K562 (cell line): ENCODE data around the gene CACNA1I. TPM values are rescaled to one million over a fixed set of nuclear protein-coding genes. Genes with fewer than 3 reads are reported as not detected.

Experiments
- ATAC-seq: fragments of 200-7000 bp; cut with Tn5 transposase; 3 replicates; pipeline ENCODE4 v1.9.1; 2020; ENCODE audit warnings: moderate library complexity
- BruUV-seq: library from RNA; stranded (reverse); fragments of 400-500 nt; replicated peaks from 2 replicates; lab custom pipeline; 2021; lab: Mats Ljungman, UMichigan
- CTCF ChIA-PET: fragments of 300-600 bp; formaldehyde crosslinking; extraction: SDS; loops from one replicate; lab custom pipeline; 2021; ENCODE audit warnings: low intra/inter-chr PET ratio; lab: Yijun Ruan, JAX
- POLR2A ChIA-PET: fragments of 300-600, 350-650 bp; sonication (Branson Sonifier 250); formaldehyde crosslinking; extraction: SDS; loops from one replicate; lab custom pipeline; 2021; ENCODE audit warnings: antibody characterized with exemption, inconsistent platforms; lab: Yijun Ruan, JAX
- DNase-seq, 4 experiments: peaks; one replicate each; pipeline versions ENCODE4 v3.0.0 to v3.0.0-alpha.2; 2011 to 2018; ENCODE audit warnings: low spot score in 3 of 4, mixed read lengths in 3 of 4; ENCODE audit errors: extremely low read depth in 1 of 4
- FAIRE-seq: peaks from 2 replicates; lab custom pipeline; 2011; peaks lifted over from hg19 to GRCh38; lab: Jason Lieb, UNC
- H2AFZ ChIP-seq: 2 replicates; pipeline ENCODE4 v1.6.0; 2011; ENCODE audit warnings: low read depth, low read length, control low read depth, inconsistent platforms
- H3K27ac ChIP-seq: fragments of 200-600 bp; 3 replicates; pipeline ENCODE4 v1.8.0; 2011; ENCODE audit warnings: low read depth, mild to moderate bottlenecking, control low read depth, inconsistent platforms, low read length, moderate library complexity, mixed read lengths; ENCODE audit errors: extremely low read depth
- H3K27me3 ChIP-seq, 2 experiments: fragments of 300-600 bp in 1 of 2; 2 replicates in 1 of 2; 3 replicates in 1 of 2; pipeline versions ENCODE4 v1.6.0 to v1.8.0; 2011; ENCODE audit warnings: inconsistent platforms in 2 of 2, low read length in 2 of 2, mild to moderate bottlenecking in 1 of 2, mixed read lengths in 1 of 2, moderate library complexity in 1 of 2; ENCODE audit not compliant: control insufficient read depth in 2 of 2, insufficient read depth in 2 of 2
- H3K36me3 ChIP-seq: fragments of 300-600 bp; 3 replicates; pipeline ENCODE4 v1.8.0; 2011; ENCODE audit warnings: mild to moderate bottlenecking, low read length, inconsistent platforms; ENCODE audit not compliant: control insufficient read depth, insufficient read depth
- H3K4me1 ChIP-seq, 2 experiments: fragments of 200-600 bp in 1 of 2; replicated peaks in 1 of 2; 2 replicates in 1 of 2; 3 replicates in 1 of 2; pipeline versions ENCODE4 v1.5.1 to v1.8.0; 2011; ENCODE audit warnings: inconsistent platforms in 2 of 2, low read length in 2 of 2, mild to moderate bottlenecking in 1 of 2, mixed read lengths in 1 of 2, moderate library complexity in 1 of 2; ENCODE audit not compliant: control insufficient read depth in 2 of 2, insufficient read depth in 2 of 2
- H3K4me2 ChIP-seq: 2 replicates; pipeline ENCODE4 v1.6.1; 2011; ENCODE audit warnings: low read length, control low read depth, inconsistent platforms, mixed read lengths; ENCODE audit not compliant: insufficient read depth
- H3K4me3 ChIP-seq: fragments of 200-600 bp; sonication (generic), shearing (Covaris generic); 2 replicates; pipeline ENCODE4 v1.5.1; 2016; ENCODE audit warnings: control low read depth, inconsistent platforms
- H3K79me2 ChIP-seq: fragments of 200-600 bp; 3 replicates; pipeline ENCODE4 v1.8.0; 2011; ENCODE audit warnings: low read length, inconsistent platforms; ENCODE audit not compliant: control insufficient read depth, insufficient read depth
- H3K9ac ChIP-seq, 2 experiments: 2 replicates each; pipeline versions ENCODE4 v1.6.0 to v1.6.1; 2011; ENCODE audit warnings: low read depth in 2 of 2, low read length in 2 of 2, control low read depth in 1 of 2, inconsistent platforms in 1 of 2, mild to moderate bottlenecking in 1 of 2, mixed read lengths in 1 of 2; ENCODE audit not compliant: insufficient read depth in 1 of 2
- H3K9me1 ChIP-seq: one replicate; pipeline ENCODE4 v1.6.0; 2011; ENCODE audit warnings: inconsistent platforms, mild to moderate bottlenecking, low read length, moderate library complexity; ENCODE audit not compliant: control insufficient read depth, insufficient read depth
- H3K9me3 ChIP-seq: replicated peaks from 2 replicates; pipeline ENCODE4 v1.5.1; 2011; ENCODE audit warnings: low read depth, low read length, inconsistent platforms; ENCODE audit not compliant: control insufficient read depth, insufficient read depth
- H4K20me1 ChIP-seq: replicated peaks from 2 replicates; pipeline ENCODE4 v1.6.1; 2011; ENCODE audit warnings: low read length, inconsistent platforms, mixed read lengths; ENCODE audit not compliant: control insufficient read depth, insufficient read depth
- MITF ChIP-seq: IDR thresholded peaks from 2 replicates; pipeline ENCODE4 v1.6.1; 2014; ENCODE audit warnings: antibody characterized with exemption
- RUNX1 ChIP-seq: sonication (generic); IDR thresholded peaks from 2 replicates; pipeline ENCODE4 v1.6.1; 2016; ENCODE audit warnings: antibody characterized with exemption, low read depth
- SUPT5H ChIP-seq: fragments of 450-650 bp; IDR thresholded peaks from 2 replicates; pipeline ENCODE4 v1.6.1; 2016
- ZKSCAN3 ChIP-seq: fragments of 250-450 bp; sonication (Bioruptor Pico); IDR thresholded peaks from 2 replicates; pipeline ENCODE4 v1.4.0; 2020
- ZNF79 ChIP-seq: fragments of 250-450 bp; sonication (Bioruptor Pico); IDR thresholded peaks from 2 replicates; pipeline ENCODE4 v1.4.0; 2020; ENCODE audit warnings: low read depth, mild to moderate bottlenecking, moderate library complexity
- WGBS: fragments of 100-300 bp; shearing (Covaris generic); methylation state at CpG from one replicate; pipeline ENCODE4 v1.1.6; 2016; ENCODE audit warnings: low coverage, mixed read lengths; ENCODE audit not compliant: insufficient coverage; ENCODE audit errors: missing lambda C conversion rate; 5-methylcytosine and 5-hydroxymethylcytosine counted together
- in situ Hi-C: fragments of 300-500 bp; cut with MboI; formaldehyde crosslinking; loops from 4 replicates; pipeline ENCODE4 v1.15.0; 2018; ENCODE audit warnings: inconsistent platforms, mixed read lengths
- intact Hi-C: fragments of 100-400 bp; cut with micrococcal nuclease; formaldehyde crosslinking; loops from 2 replicates; pipeline ENCODE4 v1.14.2; 2022
- polyA plus RNA-seq, 8 experiments: library from polyadenylated mRNA; depleted of rRNA in 4 of 8; stranded (reverse) in 5 of 8; unstranded in 3 of 8; fragments of >200 nt; fragmentation: Nextera tagmentation in 2 of 8; fragmentation: Illumina TruSeq in 1 of 8; extraction: Ambion mirVana in 2 of 8; extraction: Trizol in 1 of 8; gene quantifications; 2 replicates each; pipeline versions ENCODE4 v1.2.1 to v1.2.3, GENCODE V29; 2011 to 2014; ENCODE audit warnings: inconsistent platforms in 1 of 8, missing spikeins in 1 of 8
- total RNA-seq, 7 experiments: library from RNA; depleted of rRNA in 6 of 7; stranded (reverse); fragments of >200 nt in 6 of 7; fragmentation: Illumina TruSeq in 2 of 7; extraction: Trizol in 2 of 7; gene quantifications; 2 replicates each; pipeline versions ENCODE4 v1.2.1 to v1.2.3, GENCODE V29; 2011 to 2021; ENCODE audit warnings: low replicate concordance in 1 of 7

CACNA1I gene
- total and polyA plus RNA-seq, 9 of the 15 experiments (the other 6 are each of a cell fraction or from before 2014, with no cell fraction given), result 0.01 to 0.79 (median 0.32) TPM; not detected in 1

GRCh38 chr22:39530116-39530515 lies 40.4 kb upstream of the CACNA1I start:
- in situ Hi-C loops, result loop anchor here (5.0 to 10.0 kb wide), 2 partner anchors 368 to 655 kb away; no protein-coding TSS in a partner anchor

More at GRCh38 chr22:39530116-39530515, 40.4 kb upstream of the CACNA1I start:
- no peaks in the 10 kb centered on the region for H3K9me1 ChIP-seq
- no peak overlapping the region; a peak in 1 of 4 replicates for H3K9ac ChIP-seq
- H3K4me3 ChIP-seq, result no peak overlapping the region
- intact Hi-C loops, result loop anchor here (5.0 kb wide), 2 partner anchors 33 to 507 kb away; no protein-coding TSS in a partner anchor
- ATAC-seq (no peak), DNase-seq (no peak), FAIRE-seq (no peak)
- POLR2A ChIA-PET, result interaction anchor here (1.2 to 4.2 kb wide), 4 partner anchors 10 to 218 kb away, joined by 3 to 42 read pairs (median 21); partner anchors contain the start of genes ATF4 and RPL3
- BruUV-seq, result no TSS peak
- TF ChIP-seq RUNX1 (no peak), SUPT5H (no peak), ZKSCAN3 (CRISPR knock-in tag) (no peak), ZNF79 (no peak), MITF (no peak)
- H3K9me3 ChIP-seq, result no peaks in the 10 kb centered on the region
- H3K36me3 ChIP-seq, result peaks cover 45% of the 10 kb centered on the region
- no peaks in the 10 kb centered on the region for H3K27me3 ChIP-seq
- no peak overlapping the region for H2AFZ ChIP-seq
- 85% methylated on average over 6 of the region's 6 CpGs for WGBS
- CTCF ChIA-PET, result interaction anchor here (0.6 to 2.1 kb wide), 5 partner anchors 34 to 1035 kb away, joined by 3 to 18 read pairs (median 4); no protein-coding TSS in a partner anchor
- peaks cover 29 to 58% of the 10 kb centered on the region in 2 experiments; a peak in 4 of 5 replicates for H3K4me1 ChIP-seq
- H4K20me1 ChIP-seq, result peaks cover 7% of the 10 kb centered on the region
- H3K4me2 ChIP-seq, result 0 out of 2 replicates have a peak overlapping the region, but pooled peaks have one; percentile 97
- peaks cover 46% of the 10 kb centered on the region for H3K79me2 ChIP-seq
- H3K27ac ChIP-seq, result 0 out of 3 replicates have a peak overlapping the region, but pooled peaks have one; percentile 15
